ENCODE data around the gene RBPMS2. TPM values are rescaled to one million over a fixed set of nuclear protein-coding genes. Genes with fewer than 3 reads are reported as not detected.

Gene RBPMS2
- total RNA-seq, 6 experiments from 2014 or later = 0.14 TPM; not detected in 5

DNA sequence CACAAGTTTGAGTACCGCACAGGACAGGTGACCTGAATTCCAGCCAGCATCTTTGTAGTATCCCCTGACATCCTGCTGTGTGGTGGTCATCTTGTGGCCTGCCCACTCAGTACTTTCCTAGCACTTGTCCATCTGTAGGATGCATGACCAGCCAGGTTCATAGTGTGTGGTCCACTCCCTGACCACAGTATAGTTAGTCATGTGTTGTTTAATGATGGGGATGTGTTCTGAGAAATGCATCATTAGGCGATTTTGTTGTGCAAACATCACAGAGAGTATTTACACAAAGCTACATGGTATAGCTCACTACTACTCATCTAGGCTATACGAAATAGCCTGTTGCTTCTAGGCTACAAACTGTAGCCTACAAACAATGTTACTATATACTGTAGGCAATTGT lies 16.9 kb upstream of the RBPMS2 start:
- TF ChIP-seq, protein P1, sequence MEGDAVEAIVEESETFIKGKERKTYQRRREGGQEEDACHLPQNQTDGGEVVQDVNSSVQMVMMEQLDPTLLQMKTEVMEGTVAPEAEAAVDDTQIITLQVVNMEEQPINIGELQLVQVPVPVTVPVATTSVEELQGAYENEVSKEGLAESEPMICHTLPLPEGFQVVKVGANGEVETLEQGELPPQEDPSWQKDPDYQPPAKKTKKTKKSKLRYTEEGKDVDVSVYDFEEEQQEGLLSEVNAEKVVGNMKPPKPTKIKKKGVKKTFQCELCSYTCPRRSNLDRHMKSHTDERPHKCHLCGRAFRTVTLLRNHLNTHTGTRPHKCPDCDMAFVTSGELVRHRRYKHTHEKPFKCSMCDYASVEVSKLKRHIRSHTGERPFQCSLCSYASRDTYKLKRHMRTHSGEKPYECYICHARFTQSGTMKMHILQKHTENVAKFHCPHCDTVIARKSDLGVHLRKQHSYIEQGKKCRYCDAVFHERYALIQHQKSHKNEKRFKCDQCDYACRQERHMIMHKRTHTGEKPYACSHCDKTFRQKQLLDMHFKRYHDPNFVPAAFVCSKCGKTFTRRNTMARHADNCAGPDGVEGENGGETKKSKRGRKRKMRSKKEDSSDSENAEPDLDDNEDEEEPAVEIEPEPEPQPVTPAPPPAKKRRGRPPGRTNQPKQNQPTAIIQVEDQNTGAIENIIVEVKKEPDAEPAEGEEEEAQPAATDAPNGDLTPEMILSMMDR (IDR thresholded peaks at IDR 0.05) = no peak
- Mint-ChIP-seq H3K27me3 (ENCODE audit: insufficient read depth) (no peaks in the 10 kb centered on the region), H3K36me3 (ENCODE audit: low read depth) (no peaks in the 10 kb centered on the region), H3K4me3 (no peak overlapping the region), H3K4me1 (ENCODE audit: low read depth) (no peaks in the 10 kb centered on the region), H3K27ac (no peak overlapping the region), H3K9me3 (no peaks in the 10 kb centered on the region)
- DNase-seq = peak; percentile 12

DNA sequence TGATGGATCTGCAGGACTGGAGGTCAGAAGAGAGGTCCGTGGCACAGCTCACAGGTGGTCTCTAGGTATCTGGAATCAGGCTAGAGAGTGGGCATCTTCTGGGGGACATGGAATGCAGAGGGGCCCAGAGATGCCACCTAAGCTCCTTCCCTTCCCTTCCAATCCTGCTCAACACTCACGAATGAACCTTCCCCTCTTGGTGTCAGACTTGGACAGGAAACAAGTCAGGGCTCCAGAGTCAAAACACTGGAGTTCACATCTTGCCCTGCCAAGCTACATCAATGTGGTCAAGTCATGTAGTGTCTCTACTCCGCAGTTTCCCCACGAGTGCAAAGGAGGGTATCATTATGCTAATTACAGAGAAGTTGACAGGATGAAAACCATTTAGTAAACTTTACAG lies 16.0 kb upstream of the RBPMS2 start:
- Mint-ChIP-seq H3K27me3 (ENCODE audit: insufficient read depth) (no peaks in the 10 kb centered on the region), H3K4me1 (ENCODE audit: low read depth) (no peaks in the 10 kb centered on the region), H3K9me3 (no peaks in the 10 kb centered on the region), H3K27ac (no peak overlapping the region), H3K4me3 (no peak overlapping the region), H3K36me3 (ENCODE audit: low read depth) (no peaks in the 10 kb centered on the region)
- DNase-seq = no peak
- TF ChIP-seq, protein P1 (IDR thresholded peaks at IDR 0.05) = no peak

DNA sequence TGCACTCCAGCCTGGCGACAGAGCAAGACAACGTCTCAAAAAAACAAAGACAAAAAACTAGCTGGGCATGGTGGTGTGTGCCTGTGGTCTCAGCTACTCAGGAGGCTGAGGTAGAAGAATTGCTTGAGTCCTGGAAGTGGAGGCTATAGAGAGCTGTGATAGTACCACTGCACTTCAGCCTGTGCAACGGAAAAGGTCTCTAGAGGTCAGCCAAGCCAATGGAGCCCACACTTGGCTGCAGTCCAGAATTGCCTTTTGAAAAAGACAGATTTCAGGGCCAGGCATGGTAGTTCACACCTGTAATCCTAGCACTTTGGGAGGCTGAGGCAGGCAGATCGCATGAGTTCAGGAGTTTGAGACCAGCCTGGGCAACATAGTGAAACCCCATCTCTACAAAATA lies 8.4 kb upstream of the RBPMS2 start:
- H3K27me3 Mint-ChIP-seq (ENCODE audit: insufficient read depth) = peaks cover 23% of the 10 kb centered on the region
- no peaks in the 10 kb centered on the region for H3K9me3 Mint-ChIP-seq
- no peak for DNase-seq
- no peaks in the 10 kb centered on the region for H3K4me1 Mint-ChIP-seq (ENCODE audit: low read depth)
- no peak overlapping the region for H3K27ac Mint-ChIP-seq
- TF ChIP-seq, protein P1 (IDR thresholded peaks at IDR 0.05) = no peak
- no peaks in the 10 kb centered on the region for H3K36me3 Mint-ChIP-seq (ENCODE audit: low read depth)
- no peak overlapping the region for H3K4me3 Mint-ChIP-seq

DNA sequence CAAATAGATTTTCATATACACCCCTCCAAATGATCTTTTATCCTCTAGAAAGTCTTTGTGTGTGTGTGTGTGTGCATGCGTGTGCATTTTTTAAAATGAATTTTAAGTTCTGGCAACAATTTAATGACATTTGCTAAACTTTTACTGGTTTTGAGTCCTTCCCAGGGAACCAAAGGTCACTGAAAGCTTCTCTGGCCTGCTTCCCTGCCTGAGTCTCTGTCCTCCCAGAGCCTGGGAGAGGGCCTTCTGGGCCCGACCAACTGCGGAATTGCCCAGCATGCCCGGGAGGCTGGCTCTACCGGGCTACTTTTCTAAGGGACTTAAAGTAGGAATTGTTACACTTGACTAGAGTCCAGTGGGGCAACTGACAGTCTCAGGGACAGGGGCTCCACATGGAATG lies 7.4 kb upstream of the RBPMS2 start:
- no peaks in the 10 kb centered on the region for H3K9me3 Mint-ChIP-seq
- no peak for DNase-seq
- no peaks in the 10 kb centered on the region for H3K4me1 Mint-ChIP-seq (ENCODE audit: low read depth)
- H3K27ac Mint-ChIP-seq = no peak overlapping the region
- no peak overlapping the region for H3K4me3 Mint-ChIP-seq
- TF ChIP-seq, protein P1 (IDR thresholded peaks at IDR 0.05) = no peak
- H3K36me3 Mint-ChIP-seq (ENCODE audit: low read depth) = no peaks in the 10 kb centered on the region
- H3K27me3 Mint-ChIP-seq (ENCODE audit: insufficient read depth) = peaks cover 32% of the 10 kb centered on the region

DNA sequence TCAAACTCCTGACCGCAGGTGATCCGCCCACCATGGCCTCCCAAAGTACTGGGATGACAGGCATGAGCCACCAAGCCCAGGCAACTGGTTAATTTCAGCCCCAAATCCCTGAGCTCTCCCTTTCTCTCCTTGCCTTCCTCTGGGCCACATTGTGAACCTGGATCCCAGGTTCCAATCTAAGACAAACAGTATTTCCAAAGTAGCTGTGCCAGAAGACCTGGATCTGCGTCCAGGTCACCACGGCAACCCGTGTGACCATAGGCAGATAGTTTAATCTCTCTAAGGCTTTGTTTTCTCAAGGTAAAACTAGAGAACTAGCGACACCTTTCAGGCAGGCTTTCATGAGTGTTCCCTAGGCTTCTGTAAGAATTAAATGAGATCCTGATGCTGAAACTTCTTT lies 5.9 kb upstream of the RBPMS2 start:
- no peaks in the 10 kb centered on the region for H3K9me3 Mint-ChIP-seq
- no peak for DNase-seq
- H3K4me3 Mint-ChIP-seq = no peak overlapping the region
- no peak overlapping the region for H3K27ac Mint-ChIP-seq
- TF ChIP-seq, protein P1 (IDR thresholded peaks at IDR 0.05) = no peak
- no peaks in the 10 kb centered on the region for H3K36me3 Mint-ChIP-seq (ENCODE audit: low read depth)
- peaks cover 40% of the 10 kb centered on the region for H3K27me3 Mint-ChIP-seq (ENCODE audit: insufficient read depth)
- no peaks in the 10 kb centered on the region for H3K4me1 Mint-ChIP-seq (ENCODE audit: low read depth)

DNA sequence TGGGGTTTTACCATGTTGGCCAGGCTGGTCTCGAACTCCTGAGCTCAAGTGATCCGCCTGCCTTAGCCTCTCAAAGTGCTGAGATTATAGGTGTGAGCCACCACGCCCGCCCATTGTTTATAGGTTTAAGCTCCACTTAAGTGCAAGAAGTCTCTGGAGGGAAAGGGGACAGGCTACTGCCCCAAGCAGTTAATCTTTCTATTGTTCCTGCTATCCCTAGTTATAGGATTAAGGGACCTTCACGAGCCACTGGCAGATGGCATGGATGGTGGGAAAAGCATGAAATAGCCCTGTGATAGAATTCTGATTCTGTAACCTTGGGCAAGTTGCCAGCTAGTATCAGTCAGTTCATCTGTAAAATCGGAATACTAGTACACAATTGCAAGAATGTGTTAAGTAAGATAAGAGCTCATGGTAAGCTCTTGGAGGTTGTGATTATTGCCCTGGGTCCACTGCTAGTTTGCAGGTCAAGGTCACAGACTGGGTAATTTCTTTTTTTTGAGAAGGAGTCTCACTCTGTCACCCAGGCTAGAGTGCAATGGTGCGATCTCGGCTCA lies 5.3 kb upstream of the RBPMS2 start:
- H3K9me3 Mint-ChIP-seq = no peaks in the 10 kb centered on the region
- peaks cover 40% of the 10 kb centered on the region for H3K27me3 Mint-ChIP-seq (ENCODE audit: insufficient read depth)
- no peak overlapping the region for H3K4me3 Mint-ChIP-seq
- H3K27ac Mint-ChIP-seq = no peak overlapping the region
- TF ChIP-seq, protein P1 (IDR thresholded peaks at IDR 0.05) = no peak
- H3K4me1 Mint-ChIP-seq (ENCODE audit: low read depth) = no peaks in the 10 kb centered on the region
- H3K36me3 Mint-ChIP-seq (ENCODE audit: low read depth) = no peaks in the 10 kb centered on the region
- DNase-seq = no peak
